CD14-positive monocyte (primary cell): ENCODE results near the gene DAD1. TPM values are rescaled to one million over a fixed set of nuclear protein-coding genes. Genes with fewer than 3 reads are reported as not detected.

Source experiments
- DNase-seq, 3 donors: peaks; one replicate each; pipeline ENCODE4 v3.0.0-alpha.2; 2011 to 2022
- H2AFZ ChIP-seq: 2 replicates; pipeline ENCODE4 v1.6.0; 2012; ENCODE audit warnings: mild to moderate bottlenecking, low read depth, low read length, inconsistent platforms; ENCODE audit not compliant: insufficient read depth, poor library complexity, severe bottlenecking
- H3K27ac ChIP-seq, 2 donors: 1 replicate in 1 of 2; 2 replicates in 1 of 2; pipeline ENCODE4 v1.5.1; 2012 to 2013; ENCODE audit warnings: low read length in 2 of 2, control low read depth in 1 of 2, inconsistent platforms in 1 of 2, low read depth in 1 of 2, mild to moderate bottlenecking in 1 of 2
- H3K27me3 ChIP-seq, 2 donors: one replicate each; pipeline versions ENCODE4 v1.6.0 to v1.6.1; 2011 to 2013; ENCODE audit warnings: low read length in 2 of 2; ENCODE audit not compliant: control insufficient read depth in 2 of 2, insufficient read depth in 2 of 2
- H3K36me3 ChIP-seq, 2 donors: replicated peaks in 1 of 2; 1 replicate in 1 of 2; 2 replicates in 1 of 2; pipeline versions ENCODE4 v1.5.1 to v1.6.1; 2012 to 2013; ENCODE audit warnings: low read length in 2 of 2, control low read depth in 1 of 2, inconsistent platforms in 1 of 2, mild to moderate bottlenecking in 1 of 2; ENCODE audit not compliant: insufficient read depth in 2 of 2, control insufficient read depth in 1 of 2
- H3K4me1 ChIP-seq, 2 donors: 1 replicate in 1 of 2; 2 replicates in 1 of 2; pipeline versions ENCODE4 v1.5.1 to v1.6.1; 2012 to 2013; ENCODE audit warnings: low read length in 2 of 2, control low read depth in 1 of 2, inconsistent platforms in 1 of 2, mild to moderate bottlenecking in 1 of 2, moderate library complexity in 1 of 2; ENCODE audit not compliant: insufficient read depth in 2 of 2, control insufficient read depth in 1 of 2
- H3K4me2 ChIP-seq: replicated peaks from 2 replicates; pipeline ENCODE3; 2012; ENCODE audit warnings: low read length, moderate library complexity, mild to moderate bottlenecking; ENCODE audit not compliant: poor library complexity, severe bottlenecking; ENCODE audit errors: extremely low read depth
- H3K4me3 ChIP-seq, 3 experiments: fragments of 200-600 bp in 1 of 3; sonication (generic) in 1 of 3; replicated peaks in 1 of 3; 1 replicate in 2 of 3; 2 replicates in 1 of 3; pipeline ENCODE4 v1.5.1; 2011 to 2013; ENCODE audit warnings: low read length in 3 of 3, mild to moderate bottlenecking in 3 of 3, control low read depth in 2 of 3, low read depth in 2 of 3, inconsistent platforms in 1 of 3, moderate library complexity in 1 of 3
- H3K79me2 ChIP-seq: 2 replicates; pipeline ENCODE4 v1.6.0; 2012; ENCODE audit warnings: mild to moderate bottlenecking, control low read depth, inconsistent platforms, low read length, moderate library complexity; ENCODE audit not compliant: insufficient read depth
- H3K9ac ChIP-seq: 2 replicates; pipeline ENCODE4 v1.6.0; 2017; ENCODE audit warnings: low read length, mild to moderate bottlenecking; ENCODE audit not compliant: insufficient read depth, poor library complexity, severe bottlenecking
- H3K9me3 ChIP-seq, 2 donors: replicated peaks in 1 of 2; 1 replicate in 1 of 2; 2 replicates in 1 of 2; pipeline versions ENCODE4 v1.5.1 to v1.6.1; 2012 to 2013; ENCODE audit warnings: low read length in 2 of 2, control low read depth in 1 of 2; ENCODE audit not compliant: control insufficient read depth in 1 of 2, insufficient read depth in 1 of 2
- H4K20me1 ChIP-seq: 2 replicates; pipeline ENCODE4 v1.6.0; 2012; ENCODE audit warnings: mild to moderate bottlenecking, low read length, control low read depth, moderate library complexity; ENCODE audit not compliant: insufficient read depth
- H3K27ac Mint-ChIP-seq, 7 donors: one replicate each; pipeline ENCODE4 v1.8.0; 2020; ENCODE audit warnings: mild to moderate bottlenecking in 7 of 7, mixed read lengths in 7 of 7, moderate library complexity in 6 of 7, inconsistent platforms in 2 of 7
- H3K27me3 Mint-ChIP-seq, 3 donors: one replicate each; pipeline ENCODE4 v1.8.0; 2021 to 2022; ENCODE audit warnings: low read depth in 3 of 3, mild to moderate bottlenecking in 3 of 3, mixed read lengths in 3 of 3, moderate library complexity in 3 of 3, inconsistent platforms in 1 of 3
- H3K36me3 Mint-ChIP-seq, 2 donors: one replicate each; pipeline ENCODE4 v1.8.0; 2020; ENCODE audit warnings: mixed read lengths in 2 of 2, inconsistent platforms in 1 of 2, mild to moderate bottlenecking in 1 of 2
- H3K4me1 Mint-ChIP-seq: one replicate; pipeline ENCODE4 v1.8.0; 2020; ENCODE audit warnings: mild to moderate bottlenecking, mixed read lengths
- H3K4me3 Mint-ChIP-seq, 2 donors: one replicate each; pipeline ENCODE4 v1.8.0; 2020; ENCODE audit warnings: mild to moderate bottlenecking in 2 of 2, mixed read lengths in 2 of 2, moderate library complexity in 1 of 2
- H3K9me3 Mint-ChIP-seq, 7 donors: one replicate each; pipeline ENCODE4 v1.8.0; 2020 to 2022; ENCODE audit warnings: mixed read lengths in 7 of 7, mild to moderate bottlenecking in 6 of 7, moderate library complexity in 6 of 7, inconsistent platforms in 2 of 7
- CTCF ChIP-seq: fragments of 200-600 bp; IDR thresholded peaks from one replicate; pipeline ENCODE4 v1.8.0; 2022; ENCODE audit warnings: antibody characterized with exemption, mild to moderate bottlenecking
- WGBS: methylation state at CpG from one replicate; pipeline ENCODE4 v1.1.5; 2013; ENCODE audit warnings: missing lambda C conversion rate; ENCODE audit not compliant: insufficient coverage; 5-methylcytosine and 5-hydroxymethylcytosine counted together
- intact Hi-C, 2 donors: fragments of 100-400 bp; cut with micrococcal nuclease; formaldehyde crosslinking; loops; one replicate each; pipeline versions ENCODE4 v1.15.0 to v1.15.1; 2023
- polyA plus RNA-seq, 3 donors: library from polyadenylated mRNA; depleted of rRNA in 1 of 3; unstranded in 2 of 3; stranded (reverse) in 1 of 3; fragments of 300-500 nt in 2 of 3; fragments of >200 nt in 1 of 3; fragmentation: Illumina TruSeq in 2 of 3; gene quantifications; 1 replicate in 2 of 3; 2 replicates in 1 of 3; pipeline ENCODE4 v1.2.3, GENCODE V29; 2012 to 2021

The DAD1 gene
- polyA plus RNA-seq, 3 donors, result 126 to 444 (median 440) TPM

GRCh38 chr14:22523283-22523682 is 65.7 kb downstream of the DAD1 start:
- H3K4me1 Mint-ChIP-seq, result peaks cover 5% of the 10 kb centered on the region
- Histone ChIP-seq H3K27me3 (no peaks in the 10 kb centered on the region), H3K4me3 (no peak overlapping the region), H3K4me2 (no peak overlapping the region), H3K9ac (no peak overlapping the region), H3K36me3 (no peaks in the 10 kb centered on the region), H2AFZ (no peak overlapping the region), H3K79me2 (no peaks in the 10 kb centered on the region), H3K9me3 (no peaks in the 10 kb centered on the region), H4K20me1 (no peaks in the 10 kb centered on the region), H3K4me1 (no peaks in the 10 kb centered on the region), H3K27ac (no peak overlapping the region)
- no peak overlapping the region for H3K27ac Mint-ChIP-seq
- H3K27me3 Mint-ChIP-seq, result peaks cover 0 to 2% (median 1%) of the 10 kb centered on the region in 3 donors
- H3K4me3 Mint-ChIP-seq, result no peak overlapping the region
- no peak for TF ChIP-seq CTCF
- intact Hi-C loops, result no loop called here
- no peak for DNase-seq
- no peaks in the 10 kb centered on the region for H3K9me3 Mint-ChIP-seq
- no peaks in the 10 kb centered on the region for H3K36me3 Mint-ChIP-seq

- no peaks in the 10 kb centered on the region for H3K4me1 ChIP-seq
- no peaks in the 10 kb centered on the region for H3K27me3 ChIP-seq
- peaks cover 0 to 3% (median 2%) of the 10 kb centered on the region in 3 donors for H3K27me3 Mint-ChIP-seq
- no peak for DNase-seq
- intact Hi-C loops, result no loop called here
- no peaks in the 10 kb centered on the region for H4K20me1 ChIP-seq
- H2AFZ ChIP-seq, result no peak overlapping the region
- no peak overlapping the region for H3K9ac ChIP-seq
- no peak overlapping the region for H3K4me3 ChIP-seq
- H3K27ac ChIP-seq, result no peak overlapping the region
- H3K27ac Mint-ChIP-seq, result no peak overlapping the region
- H3K79me2 ChIP-seq, result no peaks in the 10 kb centered on the region
- H3K36me3 ChIP-seq, result no peaks in the 10 kb centered on the region
- no peaks in the 10 kb centered on the region for H3K9me3 ChIP-seq
- H3K36me3 Mint-ChIP-seq, result no peaks in the 10 kb centered on the region
- H3K9me3 Mint-ChIP-seq, result no peaks in the 10 kb centered on the region
- WGBS, result no CpG with 5 or more reads among the region's 1 CpG
- peaks cover 5% of the 10 kb centered on the region for H3K4me1 Mint-ChIP-seq
- no peak overlapping the region for H3K4me3 Mint-ChIP-seq
- no peak for TF ChIP-seq CTCF
- no peak overlapping the region for H3K4me2 ChIP-seq
Measured at GRCh38 chr14:22522466-22522957, 66.5 kb downstream of the DAD1 start.
